Activated CD4-positive, alpha-beta T cell treated with anti-CD3 and anti-CD28 coated beads, Interleukin-2, amount 50 U/mL, for 48 hours (primary cell): Measurements from ENCODE around the gene IGF2BP3.

Experiments
- DNase-seq, 2 experiments: peaks; one replicate each; pipeline ENCODE4 v3.0.0-alpha.2; 2020

The IGF2BP3 gene

DNA sequence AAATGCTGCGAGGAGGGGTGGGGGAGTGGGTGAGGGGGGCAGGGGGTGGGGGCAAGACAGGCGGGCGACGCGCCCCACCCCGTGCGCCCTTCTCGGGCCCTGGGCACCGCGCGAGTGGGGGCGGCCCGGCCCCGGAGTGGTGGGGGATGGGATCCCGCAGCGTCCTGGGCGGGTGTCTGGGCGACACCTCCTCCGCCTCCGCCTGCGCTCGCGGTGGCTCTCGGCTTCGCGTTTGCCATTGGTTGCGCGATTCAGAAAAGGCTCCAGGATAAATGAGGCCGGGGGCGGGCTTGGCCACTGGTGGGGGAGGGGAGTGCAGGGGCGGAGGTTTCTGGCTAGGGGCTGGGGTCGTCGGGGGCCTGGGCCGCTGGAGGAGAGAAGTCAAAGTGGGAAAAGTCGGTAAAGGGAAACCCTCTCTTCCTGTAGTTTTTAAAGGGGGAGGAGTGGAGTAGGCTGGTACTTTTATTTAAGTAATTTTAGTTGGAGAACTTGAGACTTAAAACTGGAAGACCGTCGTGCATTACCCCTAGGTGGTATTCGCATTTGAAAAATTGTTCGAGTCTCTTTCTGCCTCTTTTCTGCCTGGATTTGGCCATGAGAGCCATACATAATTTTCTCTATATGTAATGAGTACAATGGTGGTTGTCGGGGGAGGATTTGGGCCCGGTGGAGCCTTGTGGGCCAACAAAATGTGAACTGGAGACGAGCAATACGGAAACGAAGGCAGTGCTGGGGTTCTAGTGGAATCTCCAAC, 992 bp upstream of the IGF2BP3 start:
- DNase-seq: peak in 1 of 2 experiments; percentile 37

DNA sequence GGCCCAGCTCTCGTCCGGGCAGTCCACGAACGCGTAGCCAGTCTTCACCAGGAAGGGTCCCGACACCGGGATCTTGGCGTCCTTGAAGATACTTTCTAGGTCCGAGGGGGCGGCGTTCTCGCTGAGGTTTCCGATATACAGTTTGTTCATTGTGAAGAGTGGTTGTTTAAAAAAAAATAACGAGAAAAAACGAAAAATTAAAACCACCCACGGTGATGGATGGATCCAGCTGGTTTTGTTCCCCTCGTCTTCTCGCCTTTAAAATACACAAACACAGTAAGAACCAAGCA, 385 bp downstream of the IGF2BP3 start:
- no peak for DNase-seq

DNA sequence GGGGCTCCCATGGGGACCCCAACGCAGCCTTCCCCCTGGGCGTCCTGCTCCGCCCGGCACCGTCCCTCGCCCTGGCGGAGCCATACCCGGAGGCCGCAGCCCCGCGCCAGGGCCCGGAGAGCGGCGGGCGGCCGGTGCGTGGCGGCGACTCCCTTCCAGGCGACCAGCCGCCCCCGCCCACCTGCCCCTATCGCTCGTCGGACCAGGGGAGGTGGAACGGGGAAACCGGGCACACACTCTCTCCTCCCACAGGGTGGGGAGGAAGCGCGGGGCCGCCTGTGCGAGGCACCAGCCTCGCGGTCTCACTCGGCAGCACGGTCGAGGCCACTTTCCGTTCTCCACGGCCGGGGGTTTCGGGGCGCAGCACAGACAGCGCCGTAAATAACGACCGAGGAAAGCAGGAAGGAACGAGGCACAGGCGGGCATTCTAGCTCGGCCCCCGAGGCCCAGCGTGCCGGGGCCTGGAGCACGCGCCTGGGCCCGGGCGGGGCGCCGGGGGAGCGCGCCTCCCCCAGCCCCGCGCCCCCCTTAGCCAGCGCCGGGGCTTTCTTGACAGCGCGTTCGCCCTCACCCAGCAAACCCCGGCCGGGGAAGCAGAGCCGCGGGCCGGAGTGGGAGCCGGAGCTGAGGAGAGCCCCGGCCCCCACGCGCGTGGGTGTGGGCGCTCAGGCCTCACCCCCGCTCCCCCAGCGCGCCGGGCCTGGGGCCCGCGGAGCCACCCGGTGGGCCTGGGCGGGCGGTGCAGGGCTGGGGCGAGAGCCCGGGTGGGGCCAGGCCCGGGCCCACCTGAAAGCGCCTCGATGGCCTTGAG, 936 bp downstream of the IGF2BP3 start:
- peak in 1 of 2 experiments; percentile 38 for DNase-seq

DNA sequence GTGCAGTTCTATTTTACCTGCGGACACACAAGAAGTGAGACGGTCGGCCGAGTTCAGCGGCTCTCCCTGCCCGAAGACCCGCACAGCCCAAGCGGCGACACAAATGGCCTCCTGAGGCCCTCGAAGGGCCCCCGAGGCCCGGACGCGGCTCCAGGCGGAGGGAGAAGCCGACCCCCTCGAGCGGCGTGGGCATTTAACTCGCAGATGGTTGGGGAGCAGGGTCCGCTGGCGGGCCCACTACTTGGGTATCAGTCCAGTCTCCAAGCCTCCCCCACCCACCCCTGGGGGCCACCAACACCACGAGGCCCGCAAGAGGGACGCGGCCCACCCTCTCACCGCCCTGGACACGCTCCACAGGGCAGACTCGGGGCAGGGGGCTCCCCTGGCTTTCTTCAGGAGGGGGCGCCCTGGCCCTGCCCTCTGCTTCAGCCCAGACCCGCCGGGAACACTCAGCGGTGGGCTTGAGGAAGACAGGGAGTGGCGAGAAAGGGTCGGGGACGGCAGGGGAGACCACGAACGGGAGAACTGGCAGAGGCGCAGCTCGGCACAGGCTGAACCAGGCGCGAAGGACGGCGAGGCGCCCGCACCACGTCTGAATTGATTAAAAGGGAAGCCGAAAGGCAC, 1.7 kb downstream of the IGF2BP3 start:
- DNase-seq: peak in 1 of 2 experiments; percentile 33

DNA sequence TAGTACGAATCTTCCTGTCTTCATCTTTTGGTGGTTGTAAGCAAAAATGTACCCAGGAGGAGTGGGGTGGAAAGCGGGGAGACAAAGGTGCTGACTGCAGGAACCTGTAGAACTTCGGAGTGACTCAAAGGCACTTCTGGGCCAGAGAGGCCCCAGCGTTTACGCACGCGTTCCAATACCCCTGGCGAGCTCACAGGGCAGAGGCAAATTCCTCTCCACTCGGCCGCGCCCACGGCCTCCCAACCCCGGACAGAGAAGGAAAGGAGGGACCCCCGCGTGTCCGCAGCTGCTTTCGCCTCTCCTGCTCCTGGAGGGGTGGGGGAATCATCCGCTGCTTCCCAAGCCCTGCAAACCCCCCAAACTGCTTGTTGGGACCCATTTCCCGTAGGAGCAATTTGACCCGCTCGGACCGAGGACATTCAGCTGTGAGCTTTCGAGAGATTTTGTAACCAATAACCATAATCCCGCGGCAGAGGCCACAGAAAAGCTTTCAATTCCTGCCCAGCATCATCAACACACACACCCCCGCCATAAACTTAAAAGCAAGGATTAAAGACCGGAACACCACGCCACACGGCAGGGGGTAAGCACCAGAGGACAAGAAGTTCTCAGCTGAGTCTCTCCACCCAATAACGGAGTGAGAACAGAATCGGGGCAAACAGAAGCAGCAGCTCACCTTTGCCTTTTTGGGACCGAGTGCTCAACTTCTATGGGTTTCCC, 2.3 kb downstream of the IGF2BP3 start:
- peak in 1 of 2 experiments; percentile 35 for DNase-seq

DNA sequence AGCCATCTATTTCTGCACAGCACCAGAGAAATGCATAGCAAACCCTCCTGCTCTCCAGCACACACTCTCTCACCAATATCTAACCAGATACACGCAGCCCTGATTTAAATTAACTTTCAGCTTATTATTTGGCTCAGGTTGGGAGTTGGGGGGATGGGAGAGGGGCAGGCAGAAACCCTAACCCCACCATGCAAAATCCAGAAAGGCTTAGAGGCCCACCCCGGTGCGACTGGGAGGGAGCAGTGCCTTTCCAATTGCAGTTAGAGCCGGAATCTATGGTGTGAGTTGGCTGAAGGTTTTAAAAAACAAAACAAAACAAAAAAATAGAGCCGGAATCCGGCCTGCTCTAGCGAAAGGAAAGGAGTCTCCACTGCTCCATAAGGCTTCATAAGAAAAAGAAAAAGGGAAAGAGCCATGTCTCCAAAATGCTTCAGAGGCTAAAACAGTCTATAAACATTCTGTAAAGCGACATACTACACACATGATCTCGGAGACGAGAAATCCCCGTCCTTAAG, 2.9 kb downstream of the IGF2BP3 start:
- no peak for DNase-seq

DNA sequence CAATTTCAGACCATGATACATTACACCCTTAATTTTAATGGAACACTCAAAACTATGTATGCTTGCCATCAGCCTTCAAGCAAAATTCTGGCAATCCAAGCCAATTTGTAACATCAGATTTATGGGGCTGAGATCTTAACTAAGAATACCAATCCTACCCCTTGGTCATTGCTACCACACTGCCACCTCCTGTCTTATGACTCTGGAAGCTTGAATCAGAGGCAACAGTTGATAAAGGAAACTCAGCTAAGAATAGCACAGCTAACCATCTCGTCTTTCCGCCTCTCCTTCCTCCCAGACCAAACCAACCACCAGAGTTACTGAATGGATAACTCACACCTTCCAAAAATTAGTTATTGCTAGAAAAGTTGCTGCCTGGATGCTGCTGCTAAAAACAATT, 7.4 kb downstream of the IGF2BP3 start:
- peak in 1 of 2 experiments; percentile 21 for DNase-seq

DNA sequence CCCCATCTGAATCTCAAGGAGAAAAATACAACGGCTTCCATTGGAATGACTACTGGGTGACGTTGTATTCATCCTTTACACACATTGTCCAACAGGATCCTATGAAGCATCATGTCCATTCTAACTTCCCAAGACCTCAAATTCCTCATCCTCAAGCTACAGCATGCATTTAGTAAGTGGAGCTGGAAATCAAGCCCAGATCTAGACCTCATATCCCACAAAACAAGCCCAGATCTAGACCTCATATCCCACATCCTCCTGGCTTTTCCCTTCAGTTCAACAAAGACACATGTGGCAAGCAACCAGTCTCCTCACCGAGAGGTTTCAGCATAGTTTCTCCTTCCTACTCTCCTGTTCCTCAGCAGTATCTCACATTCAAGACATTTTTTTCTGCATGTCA, 12.2 kb downstream of the IGF2BP3 start:
- DNase-seq: no peak

DNA sequence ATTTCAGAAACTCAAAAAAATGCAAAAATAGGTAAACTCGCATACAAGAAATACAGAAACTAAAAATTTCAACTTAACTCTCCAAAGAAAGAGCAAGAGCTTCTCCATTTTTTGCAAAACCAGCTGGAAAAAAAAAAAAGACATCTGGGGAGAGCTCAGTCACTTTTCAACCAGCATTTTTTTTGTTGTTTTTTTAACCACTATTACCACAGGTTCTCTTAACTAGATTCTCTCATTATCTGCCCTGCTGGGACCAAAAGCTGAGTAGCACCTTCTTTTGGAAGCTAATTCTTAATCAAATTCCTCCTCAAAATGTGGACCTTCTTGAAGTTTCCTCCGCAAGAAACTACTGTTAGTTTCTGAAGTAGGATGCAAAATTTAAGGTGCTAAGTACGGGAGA, 14.2 kb downstream of the IGF2BP3 start:
- no peak for DNase-seq

DNA sequence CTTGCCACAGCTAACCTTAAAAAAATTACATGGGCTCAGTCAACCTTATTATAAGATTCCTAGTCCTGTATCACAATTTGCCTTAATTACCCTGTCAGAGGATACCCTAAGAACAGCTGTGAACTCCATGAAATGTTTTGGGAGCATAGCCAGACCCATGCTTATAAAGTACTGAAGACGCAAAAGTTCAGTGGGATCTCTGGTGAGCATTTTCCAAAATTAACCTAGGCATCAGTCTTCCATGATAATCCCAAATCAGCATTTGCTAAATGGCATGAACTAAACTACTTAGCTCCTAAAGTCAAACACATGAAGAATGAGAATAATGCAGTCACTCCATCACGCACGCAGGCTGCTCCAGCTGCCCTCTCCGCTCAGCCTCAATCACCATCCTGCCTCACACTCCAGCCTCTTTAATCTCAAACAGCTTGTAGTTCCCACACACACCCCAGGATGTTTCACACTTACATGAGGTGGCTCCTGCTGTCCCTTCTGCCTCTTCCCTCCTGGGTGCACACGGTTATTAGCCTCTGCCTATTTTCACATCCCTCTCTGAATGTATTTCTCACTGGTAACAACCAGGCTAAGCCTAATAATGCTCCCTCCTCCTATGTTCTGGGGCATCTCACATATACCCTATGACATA, 15.3 kb downstream of the IGF2BP3 start:
- DNase-seq: no peak

DNA sequence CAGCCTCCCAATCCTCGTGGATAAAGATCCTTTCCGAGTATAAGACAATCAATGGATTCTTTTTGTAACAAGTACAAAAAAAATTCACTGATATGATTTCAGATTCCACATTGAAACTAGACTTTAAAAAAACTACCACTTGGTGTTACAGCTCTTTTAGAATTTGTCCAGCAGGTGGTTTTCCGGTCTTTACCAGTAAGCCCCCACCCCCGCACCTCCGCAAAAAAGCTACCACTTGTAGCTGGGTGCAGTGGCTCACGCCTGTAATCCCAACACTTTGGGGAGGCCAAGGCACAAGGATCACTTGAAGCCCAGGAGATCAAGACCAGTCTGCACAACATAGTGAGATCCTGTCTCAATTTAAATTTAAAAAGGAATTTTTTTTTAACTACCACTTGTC, 19.8 kb downstream of the IGF2BP3 start:
- DNase-seq: peak in 1 of 2 experiments; percentile 16

DNA sequence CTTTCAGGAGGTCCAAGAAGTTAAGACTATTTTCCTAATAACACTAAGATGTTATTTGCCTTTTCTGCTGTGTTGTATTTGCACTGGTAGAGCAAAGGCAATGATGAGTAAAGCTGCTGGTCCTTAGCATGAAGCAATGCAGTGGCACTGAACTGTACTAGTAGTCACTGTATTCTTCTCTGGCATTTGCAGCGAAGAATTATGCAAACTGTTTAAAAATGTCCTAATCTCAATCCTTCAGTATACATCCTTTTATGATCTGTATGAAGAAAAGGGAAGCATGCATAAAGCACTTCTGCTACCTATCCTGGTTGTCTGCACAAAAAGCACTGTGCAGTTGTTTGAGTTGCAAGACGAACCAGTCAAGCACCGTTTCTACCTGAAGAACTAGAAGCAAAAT, 20.4 kb downstream of the IGF2BP3 start:
- no peak for DNase-seq

DNA sequence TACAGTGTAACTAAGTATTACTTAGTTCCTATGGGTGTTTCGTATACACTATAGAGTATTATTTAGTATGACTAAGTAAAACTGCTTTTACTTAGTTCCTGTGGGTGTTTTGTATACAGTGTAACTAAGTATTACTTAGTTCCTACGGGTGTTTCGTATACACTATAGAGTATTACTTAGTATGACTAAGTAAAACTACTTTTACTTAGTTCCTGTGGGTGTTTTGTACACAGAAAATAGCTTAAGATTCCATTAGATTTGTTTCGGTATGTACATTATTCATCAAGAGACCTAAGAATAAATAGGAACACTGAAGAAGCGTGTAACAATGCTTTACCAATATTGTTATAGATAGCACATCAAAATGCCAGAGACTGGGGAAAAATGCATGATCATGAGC, 25.0 kb downstream of the IGF2BP3 start:
- DNase-seq: no peak

DNA sequence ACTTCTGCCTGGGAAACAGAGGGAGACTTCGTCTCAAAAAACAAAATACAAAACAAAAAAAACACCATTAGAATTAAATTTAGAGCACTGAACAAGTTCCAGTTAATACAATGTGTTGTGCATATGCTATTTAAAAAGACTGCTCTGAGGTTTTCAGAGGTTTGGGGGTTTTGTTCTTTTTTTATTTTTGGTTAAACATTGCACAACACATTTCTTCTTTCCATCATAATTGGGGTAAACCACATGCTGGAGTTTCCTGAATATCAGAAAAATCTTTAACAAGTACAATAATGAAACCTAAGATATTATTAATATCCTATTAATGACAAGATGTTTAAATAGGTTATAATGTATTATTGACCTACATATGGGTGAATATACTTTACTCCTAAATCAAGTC, 26.3 kb downstream of the IGF2BP3 start:
- no peak for DNase-seq

DNA sequence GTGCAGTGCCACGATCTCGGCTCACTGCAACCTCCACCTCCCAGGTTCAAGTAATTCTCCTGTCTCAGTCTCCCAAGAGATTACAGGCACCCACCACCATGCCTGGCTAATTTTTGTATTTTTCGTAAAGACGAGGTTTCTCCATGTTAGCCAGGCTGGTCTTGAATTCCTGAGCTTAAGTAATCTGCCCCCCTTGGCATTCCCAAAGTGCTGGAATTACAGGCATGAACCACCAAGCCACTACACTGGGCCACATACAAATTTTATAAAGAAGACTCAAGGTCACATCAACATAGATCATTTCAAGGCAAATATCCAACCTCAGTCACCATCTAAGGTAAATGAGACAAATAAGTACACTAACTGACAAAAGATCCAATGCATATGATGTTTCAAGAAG, 32.1 kb downstream of the IGF2BP3 start:
- no peak for DNase-seq

DNA sequence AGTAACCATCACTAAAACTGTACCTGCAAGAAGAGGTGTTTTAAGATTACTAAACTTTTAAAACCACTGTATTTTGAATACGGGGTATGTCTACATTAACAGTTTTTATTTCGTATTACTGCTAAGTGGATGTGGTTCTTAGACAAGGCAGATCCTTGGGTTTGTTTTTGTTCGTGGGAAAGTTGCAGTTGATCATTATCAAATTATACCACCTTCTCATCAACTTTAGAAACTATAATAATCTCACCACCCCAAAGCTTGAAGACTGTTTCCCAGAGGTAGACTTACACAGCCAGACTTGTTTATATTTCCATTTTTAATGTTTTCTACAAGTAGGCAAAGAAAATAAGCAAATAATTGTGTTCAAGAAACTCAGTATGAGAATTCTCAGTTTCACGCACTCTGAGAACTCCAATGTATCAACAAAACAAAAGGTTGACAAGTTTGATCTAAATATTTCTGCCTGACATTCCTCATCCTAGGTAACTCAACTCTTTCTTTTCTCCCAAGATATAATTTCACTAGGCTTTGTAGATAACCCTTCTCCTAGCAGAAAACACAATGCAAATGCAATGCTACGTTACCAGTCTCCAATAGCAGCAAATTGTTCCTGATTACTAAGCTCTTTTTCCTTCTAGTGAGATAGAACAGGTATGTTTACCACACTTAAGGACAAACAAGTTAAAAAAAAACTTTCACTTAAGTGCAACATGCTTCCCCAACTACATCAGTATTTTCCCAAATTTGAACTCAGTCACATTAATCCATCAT, 36.0 kb downstream of the IGF2BP3 start:
- DNase-seq: no peak

DNA sequence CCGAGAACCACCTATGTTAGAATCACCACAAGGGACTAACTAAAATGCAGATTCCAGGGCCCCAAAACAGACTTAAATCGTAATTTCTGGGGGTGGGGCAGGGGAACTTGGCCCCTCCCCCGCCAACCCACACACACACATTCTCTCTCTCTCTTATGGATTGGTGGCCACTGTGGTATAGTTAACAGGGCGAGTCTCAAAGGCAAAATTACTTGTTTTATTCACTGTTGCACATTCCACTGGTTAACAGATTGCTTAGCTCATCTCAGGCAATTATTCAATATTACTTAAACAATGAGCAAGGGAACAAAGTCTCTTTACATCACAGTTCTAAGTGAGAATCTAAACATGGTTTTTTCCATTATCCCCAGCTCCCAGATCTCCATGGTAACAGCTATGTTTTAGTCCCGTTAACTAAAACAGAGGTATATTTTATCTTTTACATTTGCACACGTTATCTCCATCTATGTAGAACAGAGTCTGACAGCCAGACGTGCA, 38.5 kb downstream of the IGF2BP3 start:
- DNase-seq: no peak

DNA sequence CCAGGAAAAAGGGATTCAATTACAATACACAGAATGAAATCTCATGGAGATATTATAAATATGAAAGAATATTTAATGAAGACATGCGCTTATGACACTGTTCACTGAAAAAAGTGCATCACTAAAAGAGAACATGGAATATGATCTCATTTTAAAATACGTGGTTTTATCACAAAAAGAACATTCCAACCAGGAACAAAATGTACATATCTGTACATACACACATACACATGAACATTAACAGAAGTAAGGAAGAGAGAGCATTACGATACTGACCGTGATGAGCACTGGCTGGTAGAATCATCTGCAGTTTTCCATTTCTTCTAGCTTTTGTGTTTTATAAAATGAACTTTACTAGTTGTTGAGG, 39.4 kb downstream of the IGF2BP3 start:
- DNase-seq: no peak

DNA sequence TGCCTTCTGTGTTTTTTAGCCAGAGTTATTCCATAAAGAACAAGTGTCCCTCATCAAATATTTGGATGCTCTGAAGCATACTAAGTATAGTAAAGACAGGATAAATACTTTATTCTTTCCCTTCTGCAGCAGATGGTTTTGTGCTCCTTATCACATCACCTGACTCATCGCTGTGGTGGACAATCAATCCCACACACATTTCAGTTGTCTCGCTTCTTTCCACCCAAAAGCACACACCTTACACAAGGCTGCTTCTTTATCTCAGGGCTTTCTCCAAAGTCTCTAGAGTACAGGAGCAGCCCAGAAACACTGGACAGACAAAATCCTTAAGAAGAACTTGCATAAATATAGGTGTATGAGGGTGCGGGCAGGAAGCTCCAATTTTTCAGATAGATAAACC, 43.4 kb downstream of the IGF2BP3 start:
- no peak for DNase-seq

DNA sequence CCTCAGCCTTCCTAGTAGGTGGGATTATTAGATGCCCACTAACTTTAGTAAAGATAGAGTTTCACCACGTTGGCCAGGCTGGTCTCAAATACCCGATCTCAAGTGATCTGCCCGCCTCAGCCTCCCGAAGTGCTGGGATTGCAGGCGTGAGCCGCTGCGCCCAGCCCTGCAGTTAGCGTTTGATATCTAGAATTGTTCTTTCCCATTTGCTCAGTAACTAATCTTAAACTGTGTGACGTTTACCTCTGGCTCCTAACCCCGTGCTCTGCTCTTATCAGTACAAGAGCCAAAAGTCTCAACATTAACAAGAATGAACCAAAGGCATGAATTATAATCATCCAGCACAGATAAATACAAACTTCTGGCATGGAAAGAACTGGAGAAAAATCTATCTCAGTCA, 47.4 kb downstream of the IGF2BP3 start:
- no peak for DNase-seq

DNA sequence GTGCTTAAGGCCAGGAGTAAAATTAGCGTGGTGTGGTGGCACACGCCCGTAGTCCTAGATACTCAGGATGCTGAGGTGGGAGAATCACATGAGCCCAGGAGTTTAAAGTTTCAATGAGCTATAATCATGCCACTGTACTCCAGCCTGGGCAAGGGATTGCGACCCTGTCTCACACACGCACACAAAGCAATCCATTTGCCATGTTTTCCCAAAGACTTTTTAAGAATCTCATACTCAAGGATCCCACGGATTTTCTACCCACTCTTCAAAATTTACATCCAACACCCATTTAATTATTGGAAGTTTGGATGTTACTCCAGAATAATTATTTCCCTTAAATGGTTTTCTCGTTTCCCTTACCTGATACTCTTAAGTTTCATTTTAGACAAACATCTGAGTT, 47.9 kb downstream of the IGF2BP3 start:
- DNase-seq: no peak

DNA sequence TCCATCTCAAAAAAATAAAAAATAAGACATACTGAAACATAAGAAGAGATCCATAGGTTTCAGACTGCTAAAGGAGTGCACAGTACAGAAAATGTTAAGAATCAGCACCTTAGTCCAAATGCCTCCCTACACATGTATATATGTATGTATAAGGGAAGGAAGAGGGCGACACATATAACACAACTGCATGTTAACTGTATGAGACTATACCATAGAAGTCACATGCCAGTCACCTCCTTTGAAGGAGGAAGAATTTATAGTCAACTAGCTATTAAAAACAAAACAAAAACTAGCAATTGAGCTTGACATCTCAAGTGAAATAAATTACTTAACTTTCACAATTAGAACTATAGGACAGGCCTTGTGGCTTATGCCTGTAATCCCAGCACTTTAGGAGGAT, 50.4 kb downstream of the IGF2BP3 start:
- no peak for DNase-seq
